ENCODE data around the gene FECH.
"Not testable (repeated sequence)": the region's sequence is repeated elsewhere in the genome, so short reads cannot be mapped to it uniquely, and the experiment has no call there.

DNA sequence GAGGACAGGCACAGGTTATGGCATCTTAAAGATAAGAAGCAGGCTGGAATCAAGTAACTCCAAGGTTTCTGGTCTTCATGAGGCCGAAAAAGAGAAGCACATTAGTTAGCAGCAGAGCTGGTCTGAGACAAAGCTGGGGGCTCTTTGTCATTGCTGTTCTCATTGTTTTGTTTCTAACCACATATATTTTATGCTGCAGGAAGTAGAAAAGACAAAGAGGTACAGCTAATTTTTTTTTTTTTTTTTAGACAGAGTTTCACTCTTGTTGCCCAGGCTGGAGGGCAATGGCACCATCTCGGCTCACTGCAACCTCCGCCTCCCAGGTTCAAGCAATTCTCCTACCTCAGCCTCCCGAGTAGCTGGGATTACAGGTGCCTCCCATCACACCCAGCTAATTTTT is 6.2 kb upstream of the FECH start:
- TF ChIP-seq ZNF600 (tag by site-specific recombination; IDR thresholded peaks at IDR 0.05); ZNF211 (tag by site-specific recombination; IDR thresholded peaks at IDR 0.05; ENCODE audit: low read depth); GLI4 (tag by site-specific recombination; IDR thresholded peaks at IDR 0.05): not testable (repeated sequence)
- TF ChIP-seq, protein P1, sequence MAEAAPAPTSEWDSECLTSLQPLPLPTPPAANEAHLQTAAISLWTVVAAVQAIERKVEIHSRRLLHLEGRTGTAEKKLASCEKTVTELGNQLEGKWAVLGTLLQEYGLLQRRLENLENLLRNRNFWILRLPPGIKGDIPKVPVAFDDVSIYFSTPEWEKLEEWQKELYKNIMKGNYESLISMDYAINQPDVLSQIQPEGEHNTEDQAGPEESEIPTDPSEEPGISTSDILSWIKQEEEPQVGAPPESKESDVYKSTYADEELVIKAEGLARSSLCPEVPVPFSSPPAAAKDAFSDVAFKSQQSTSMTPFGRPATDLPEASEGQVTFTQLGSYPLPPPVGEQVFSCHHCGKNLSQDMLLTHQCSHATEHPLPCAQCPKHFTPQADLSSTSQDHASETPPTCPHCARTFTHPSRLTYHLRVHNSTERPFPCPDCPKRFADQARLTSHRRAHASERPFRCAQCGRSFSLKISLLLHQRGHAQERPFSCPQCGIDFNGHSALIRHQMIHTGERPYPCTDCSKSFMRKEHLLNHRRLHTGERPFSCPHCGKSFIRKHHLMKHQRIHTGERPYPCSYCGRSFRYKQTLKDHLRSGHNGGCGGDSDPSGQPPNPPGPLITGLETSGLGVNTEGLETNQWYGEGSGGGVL (tag by site-specific recombination; IDR thresholded peaks at IDR 0.05) = not testable (repeated sequence)
- TF ChIP-seq, protein P2, sequence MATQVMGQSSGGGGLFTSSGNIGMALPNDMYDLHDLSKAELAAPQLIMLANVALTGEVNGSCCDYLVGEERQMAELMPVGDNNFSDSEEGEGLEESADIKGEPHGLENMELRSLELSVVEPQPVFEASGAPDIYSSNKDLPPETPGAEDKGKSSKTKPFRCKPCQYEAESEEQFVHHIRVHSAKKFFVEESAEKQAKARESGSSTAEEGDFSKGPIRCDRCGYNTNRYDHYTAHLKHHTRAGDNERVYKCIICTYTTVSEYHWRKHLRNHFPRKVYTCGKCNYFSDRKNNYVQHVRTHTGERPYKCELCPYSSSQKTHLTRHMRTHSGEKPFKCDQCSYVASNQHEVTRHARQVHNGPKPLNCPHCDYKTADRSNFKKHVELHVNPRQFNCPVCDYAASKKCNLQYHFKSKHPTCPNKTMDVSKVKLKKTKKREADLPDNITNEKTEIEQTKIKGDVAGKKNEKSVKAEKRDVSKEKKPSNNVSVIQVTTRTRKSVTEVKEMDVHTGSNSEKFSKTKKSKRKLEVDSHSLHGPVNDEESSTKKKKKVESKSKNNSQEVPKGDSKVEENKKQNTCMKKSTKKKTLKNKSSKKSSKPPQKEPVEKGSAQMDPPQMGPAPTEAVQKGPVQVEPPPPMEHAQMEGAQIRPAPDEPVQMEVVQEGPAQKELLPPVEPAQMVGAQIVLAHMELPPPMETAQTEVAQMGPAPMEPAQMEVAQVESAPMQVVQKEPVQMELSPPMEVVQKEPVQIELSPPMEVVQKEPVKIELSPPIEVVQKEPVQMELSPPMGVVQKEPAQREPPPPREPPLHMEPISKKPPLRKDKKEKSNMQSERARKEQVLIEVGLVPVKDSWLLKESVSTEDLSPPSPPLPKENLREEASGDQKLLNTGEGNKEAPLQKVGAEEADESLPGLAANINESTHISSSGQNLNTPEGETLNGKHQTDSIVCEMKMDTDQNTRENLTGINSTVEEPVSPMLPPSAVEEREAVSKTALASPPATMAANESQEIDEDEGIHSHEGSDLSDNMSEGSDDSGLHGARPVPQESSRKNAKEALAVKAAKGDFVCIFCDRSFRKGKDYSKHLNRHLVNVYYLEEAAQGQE (tag by site-specific recombination; IDR thresholded peaks at IDR 0.05) = not testable (repeated sequence)
